G401.6 (cell line): ENCODE data around the gene ETV1.
"Not testable (repeated sequence)": the region's sequence is repeated elsewhere in the genome, so short reads cannot be mapped to it uniquely, and the experiment has no call there.

Experiments
- FAIRE-seq: peaks from 2 replicates; lab custom pipeline; 2012; peaks lifted over from hg19 to GRCh38; lab: Jason Lieb, UNC

The ETV1 gene

GRCh38 chr7:13921062-13921461, 68.4 kb downstream of the ETV1 start:
- FAIRE-seq: no peak

DNA sequence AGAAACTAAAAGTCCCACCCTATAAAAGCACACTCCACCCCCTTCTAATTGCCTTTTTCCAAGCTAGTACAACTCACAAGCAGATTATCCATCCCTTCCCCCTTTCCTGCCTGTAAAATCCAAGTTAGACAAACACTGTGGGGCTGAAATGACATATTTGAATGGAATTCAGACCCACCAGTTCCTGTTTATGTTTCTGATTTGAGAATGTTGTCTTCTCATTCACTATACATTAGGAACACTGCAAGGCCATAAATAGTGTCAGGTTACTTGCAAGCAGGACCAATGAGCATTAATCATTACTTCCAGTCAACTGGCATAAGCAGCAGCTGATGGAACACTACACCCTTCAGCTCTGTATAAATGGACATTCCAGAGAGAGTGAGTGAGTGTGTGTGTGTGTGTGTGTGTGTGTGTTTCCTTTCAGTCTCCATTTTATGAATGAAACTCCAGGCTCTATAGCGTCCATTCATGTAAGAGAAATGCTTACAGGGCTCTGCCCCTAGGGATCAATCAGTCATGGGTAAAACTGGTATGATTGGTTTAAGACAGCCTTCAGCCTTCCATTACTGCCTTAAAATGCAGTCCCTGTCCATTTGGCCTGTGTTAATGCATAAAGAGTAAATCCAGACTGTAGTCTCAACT, 69.3 kb downstream of the ETV1 start:
- peak; percentile 94 for FAIRE-seq

DNA sequence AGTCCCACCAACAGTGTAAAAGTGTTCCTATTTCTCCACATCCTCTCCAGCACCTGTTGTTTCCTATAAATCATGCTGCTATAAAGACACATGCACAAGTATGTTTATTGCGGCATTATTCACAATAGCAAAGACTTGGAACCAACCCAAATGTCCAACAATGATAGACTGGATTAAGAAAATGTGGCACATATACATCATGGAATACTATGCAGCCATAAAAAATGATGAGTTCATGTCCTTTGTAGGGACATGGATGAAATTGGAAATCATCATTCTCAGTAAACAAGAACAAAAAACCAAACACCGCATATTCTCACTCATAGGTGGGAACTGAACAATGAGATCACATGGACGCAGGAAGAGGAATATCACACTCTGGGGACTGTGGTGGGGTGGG, 71.1 kb downstream of the ETV1 start:
- not testable (repeated sequence) for FAIRE-seq

- not testable (repeated sequence) for FAIRE-seq
Observed at GRCh38 chr7:13917103-13917502, 72.4 kb downstream of the ETV1 start.

GRCh38 chr7:13915891-13916290, 73.6 kb downstream of the ETV1 start:
- no peak for FAIRE-seq

DNA sequence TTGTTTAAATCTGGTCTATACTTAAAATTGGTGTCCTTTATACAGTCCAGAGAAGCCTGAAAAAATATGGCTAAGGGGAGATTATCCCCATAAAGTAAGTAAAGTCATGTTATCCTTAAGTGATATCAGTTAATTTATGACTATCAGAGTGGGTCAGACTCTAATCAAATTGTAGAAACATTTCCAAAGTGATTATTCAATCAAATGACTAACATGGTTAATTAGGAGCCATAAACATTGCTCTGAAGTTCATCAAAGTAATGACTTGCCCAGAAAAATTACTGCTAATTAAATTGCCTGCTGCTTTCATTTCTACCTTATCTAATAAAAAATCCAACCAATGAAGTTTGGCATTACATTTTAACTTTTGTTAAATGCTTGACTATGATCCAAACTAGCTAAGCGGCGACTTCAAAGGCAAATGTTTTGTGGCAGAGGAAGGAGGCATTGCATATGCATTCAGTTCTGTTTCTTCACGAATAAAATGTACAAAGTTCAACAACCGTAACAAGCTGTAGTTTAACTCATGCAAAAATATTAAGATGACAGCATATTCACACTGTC, 76.7 kb downstream of the ETV1 start:
- FAIRE-seq: no peak

GRCh38 chr7:13911909-13912308, 77.6 kb downstream of the ETV1 start:
- FAIRE-seq: no peak

DNA sequence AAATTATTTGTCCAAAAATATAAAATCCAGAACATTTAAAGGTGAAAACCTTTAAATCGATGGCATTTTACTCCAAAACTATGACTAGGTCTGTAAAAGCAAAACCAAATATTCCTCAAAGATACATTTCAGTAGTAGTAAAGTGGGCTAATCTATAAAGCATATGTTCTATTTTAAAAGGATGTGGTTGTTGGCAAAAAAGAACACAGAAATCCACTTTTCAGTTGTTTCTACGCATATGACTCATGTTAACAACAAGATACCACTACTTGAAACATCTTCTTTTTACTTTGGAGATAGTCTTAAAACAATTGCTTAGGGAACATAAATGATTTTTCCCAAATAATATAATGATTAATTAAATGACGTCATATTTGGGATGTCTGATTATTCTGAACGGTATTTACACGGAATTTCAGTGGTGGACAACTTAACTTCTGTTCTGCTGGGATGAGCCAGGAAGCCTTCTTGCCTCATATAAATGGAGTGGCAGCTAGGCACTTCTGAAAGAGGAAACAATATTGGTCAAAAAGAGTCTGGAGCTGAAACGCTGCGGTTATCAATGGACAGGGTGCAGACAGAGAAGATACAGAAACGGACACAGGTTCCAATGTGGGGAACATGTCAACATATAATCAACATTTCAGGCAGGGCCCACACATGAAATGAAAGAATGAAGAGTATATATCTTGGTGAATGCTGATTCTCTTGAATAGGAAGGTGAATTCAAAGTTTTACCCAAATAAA, 78.5 kb downstream of the ETV1 start:
- FAIRE-seq: no peak

GRCh38 chr7:13908667-13909397, 80.6 kb downstream of the ETV1 start:
- FAIRE-seq: no peak

DNA sequence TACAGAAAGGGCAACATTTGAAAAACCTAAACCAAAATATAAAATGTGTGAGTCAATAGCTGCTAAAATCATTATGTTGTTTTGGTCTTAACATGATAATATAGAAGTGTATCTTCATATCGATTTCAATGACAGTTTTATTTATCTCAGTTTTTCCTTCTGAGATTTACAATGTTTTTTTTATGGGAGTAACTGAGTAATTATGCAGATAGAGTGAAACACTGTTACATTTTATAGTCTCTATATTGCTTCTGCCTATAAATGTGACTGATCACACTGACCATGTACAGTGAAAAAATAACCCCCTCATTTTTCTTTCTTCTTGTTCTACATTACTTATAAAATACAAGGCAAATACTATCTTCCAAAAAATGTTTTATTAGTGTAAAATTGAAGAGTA, 81.6 kb downstream of the ETV1 start:
- FAIRE-seq: no peak

- FAIRE-seq: no peak
Observed at GRCh38 chr7:13904689-13905088, 84.8 kb downstream of the ETV1 start.

DNA sequence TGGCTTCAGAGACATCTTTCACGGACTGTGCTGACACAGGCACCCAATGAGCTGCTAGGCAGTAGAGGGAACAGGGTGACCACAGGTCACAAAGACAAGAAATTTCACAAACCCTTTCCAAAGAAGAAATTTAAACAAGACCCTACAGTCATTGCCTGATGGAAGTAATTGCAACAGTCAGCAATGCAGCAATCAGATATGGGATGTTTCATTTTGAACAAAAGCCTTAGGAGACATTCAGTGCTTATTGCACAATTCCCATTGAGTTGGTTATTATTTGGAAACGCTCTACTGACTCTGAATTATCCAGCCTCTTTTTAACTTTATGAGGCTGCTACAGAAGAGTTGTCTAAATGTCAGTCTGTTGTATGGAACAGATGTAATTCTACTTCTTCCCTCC, 85.5 kb downstream of the ETV1 start:
- FAIRE-seq: no peak

GRCh38 chr7:13901577-13901976, 87.9 kb downstream of the ETV1 start:
- FAIRE-seq: no peak

DNA sequence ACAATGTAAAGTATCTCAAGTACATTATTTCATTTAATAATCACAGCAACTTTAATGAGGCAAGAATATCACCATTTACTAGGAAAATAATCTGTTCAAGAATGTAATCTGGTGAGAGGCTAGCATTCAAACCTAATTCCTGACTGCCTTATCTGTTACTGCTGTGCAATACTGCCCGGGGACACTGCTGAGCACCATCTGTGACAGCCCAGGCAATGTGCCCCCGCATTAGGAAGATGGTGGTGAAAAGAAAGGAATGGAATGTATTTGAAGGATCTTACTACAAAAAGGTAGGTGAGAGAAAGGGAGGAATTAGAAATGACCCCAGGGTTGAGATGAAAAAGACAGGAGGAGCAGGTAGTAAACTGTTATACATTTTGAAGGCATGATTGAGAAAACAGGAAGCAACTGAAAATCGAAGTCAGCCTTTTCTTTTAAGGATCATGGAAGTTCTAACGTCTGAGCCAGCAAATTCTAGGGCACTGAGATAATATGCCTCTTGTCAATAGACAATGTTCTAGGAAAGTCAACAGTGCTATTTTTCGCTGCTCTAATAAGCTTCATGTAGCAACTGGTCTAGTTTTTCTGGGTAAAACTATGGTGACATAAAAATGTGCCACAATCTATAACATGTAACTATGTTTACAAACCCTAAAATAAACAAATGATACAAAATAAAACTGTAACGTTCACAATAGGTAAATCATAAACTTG, 90.4 kb downstream of the ETV1 start:
- FAIRE-seq: no peak

- no peak for FAIRE-seq
Observed at GRCh38 chr7:13897819-13898218, 91.6 kb downstream of the ETV1 start.

DNA sequence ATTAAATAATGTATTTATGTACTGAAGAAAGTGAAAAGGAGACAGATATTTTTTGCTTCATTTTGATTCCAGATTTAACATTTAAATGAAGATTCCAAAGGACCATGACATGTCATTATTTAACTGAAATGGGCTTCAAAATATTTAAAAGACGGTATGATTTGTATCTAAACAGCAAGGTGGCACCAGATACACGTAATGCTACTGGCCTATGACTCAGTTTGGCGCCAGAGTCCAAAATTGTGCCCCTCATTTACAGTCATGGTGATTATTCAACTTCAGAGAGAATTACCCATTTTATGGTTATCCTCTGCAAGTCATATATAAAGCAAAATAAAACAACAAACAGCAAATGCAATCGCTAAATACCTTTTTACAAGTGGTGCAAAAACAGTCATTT, 94.5 kb downstream of the ETV1 start:
- FAIRE-seq: no peak

- FAIRE-seq: no peak
Observed at GRCh38 chr7:13894377-13894776, 95.1 kb downstream of the ETV1 start.

GRCh38 chr7:13890793-13891192, 98.7 kb downstream of the ETV1 start:
- FAIRE-seq: no peak

DNA sequence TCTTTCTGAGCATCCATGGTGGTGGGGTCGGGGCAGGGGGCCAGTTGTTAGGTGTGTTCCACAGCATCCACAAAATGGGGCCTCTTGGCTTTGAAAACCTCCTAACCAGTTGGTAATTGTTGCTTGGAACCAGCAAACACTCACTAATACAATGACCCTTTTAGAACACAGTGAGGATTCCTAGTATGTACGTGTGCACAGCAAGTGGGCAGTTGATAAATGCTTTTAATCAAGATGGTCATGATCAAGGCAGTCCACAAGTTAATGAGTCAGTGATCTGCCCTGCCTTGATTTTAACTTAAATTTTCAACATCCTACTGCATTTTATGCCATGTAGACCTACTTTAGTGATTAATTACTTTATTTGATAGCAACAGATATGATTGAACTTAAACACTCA, 103.1 kb downstream of the ETV1 start:
- FAIRE-seq: no peak

- no peak for FAIRE-seq
Observed at GRCh38 chr7:13882051-13882450, 107.4 kb downstream of the ETV1 start.

- FAIRE-seq: no peak
Observed at GRCh38 chr7:13880789-13881188, 108.7 kb downstream of the ETV1 start.

DNA sequence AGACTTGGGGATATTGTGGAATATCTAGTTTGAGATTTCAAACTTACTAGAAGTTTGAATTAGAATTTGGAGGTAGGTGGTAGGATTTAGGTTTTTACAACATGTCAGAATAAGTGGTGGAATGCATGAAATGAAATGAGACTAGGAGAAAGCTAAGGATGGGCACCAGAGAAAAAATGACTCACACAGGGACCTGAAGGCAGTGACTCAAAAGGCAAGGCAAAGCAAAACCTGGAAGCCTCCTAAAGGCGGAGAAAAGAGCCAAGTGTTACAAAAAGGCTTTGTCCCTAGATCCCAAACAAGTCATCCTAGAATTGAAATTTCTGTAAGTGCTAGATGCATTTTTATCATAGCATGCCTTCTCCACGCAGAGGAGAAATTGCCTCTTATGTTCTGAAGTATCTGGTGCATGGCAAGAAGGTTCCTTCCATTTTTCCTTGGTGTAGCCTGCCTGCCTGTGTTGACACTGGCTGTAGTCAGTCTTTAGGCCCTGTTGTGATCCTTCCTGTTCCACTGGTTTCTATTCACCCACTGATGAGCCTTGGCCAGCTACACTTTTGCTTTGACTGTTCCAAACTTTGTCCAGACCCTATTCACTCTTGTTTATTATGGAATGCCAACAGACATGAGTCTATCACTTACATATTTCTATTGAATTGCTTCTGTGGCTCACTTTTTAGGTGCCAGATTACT, 109.3 kb downstream of the ETV1 start:
- no peak for FAIRE-seq
